Esophagus squamous epithelium (tissue), 4 donors: Measurements from ENCODE around the gene BRPF3.

Experiments used
- CTCF ChIP-seq, 6 experiments: fragments of 450-650 bp in 4 of 6; fragments of 200-600 bp in 2 of 6; sonication (generic) in 2 of 6; IDR thresholded peaks; one replicate each; pipeline ENCODE4 v1.5.1; 2016 to 2019; ENCODE audit warnings: antibody characterized with exemption in 6 of 6, mild to moderate bottlenecking in 4 of 6, moderate library complexity in 4 of 6
- POLR2A ChIP-seq, 4 donors: fragments of 450-650 bp; IDR thresholded peaks; one replicate each; pipeline ENCODE4 v1.6.1; 2017; ENCODE audit warnings: antibody characterized with exemption in 4 of 4, mild to moderate bottlenecking in 4 of 4, moderate library complexity in 3 of 4

GRCh38 chr6:36235862-36236261, 39.3 kb downstream of the BRPF3 start:
- TF ChIP-seq POLR2A (IDR thresholded peaks at IDR 0.05) (no peak), CTCF (IDR thresholded peaks at IDR 0.05) (no peak)
